Activated CD4-positive, alpha-beta T cell treated with anti-CD3 and anti-CD28 coated beads, Interleukin-2, amount 50 U/mL, for 4 hours (primary cell): ENCODE results near the gene CCDC12.

Source experiments
- DNase-seq, 2 experiments: peaks; one replicate each; pipeline ENCODE4 v3.0.0-alpha.2; 2020

Gene CCDC12

GRCh38 chr3:46954178-46954577 is 22.4 kb downstream of the CCDC12 start:
- no peak for DNase-seq

- no peak for DNase-seq
These were observed 23.1 kb downstream of the CCDC12 start for GRCh38 chr3:46953234-46954010.

- no peak for DNase-seq
These were observed 23.7 kb downstream of the CCDC12 start for GRCh38 chr3:46952813-46953212.

- DNase-seq: no peak
These were observed 25.8 kb downstream of the CCDC12 start for GRCh38 chr3:46950650-46951241.

GRCh38 chr3:46950177-46950576 is 26.4 kb downstream of the CCDC12 start:
- DNase-seq: no peak

GRCh38 chr3:46948830-46949671 is 27.5 kb downstream of the CCDC12 start:
- DNase-seq: no peak

- peak; percentile 61 to 63 for DNase-seq
These were observed 28.4 kb downstream of the CCDC12 start for GRCh38 chr3:46947981-46948791.

- DNase-seq: no peak
These were observed 29.0 kb downstream of the CCDC12 start for GRCh38 chr3:46947546-46947901.

GRCh38 chr3:46946856-46947545 is 29.5 kb downstream of the CCDC12 start:
- DNase-seq: peak; percentile 51 to 60

- no peak for DNase-seq
These were observed 30.1 kb downstream of the CCDC12 start for GRCh38 chr3:46946416-46946815.

- no peak for DNase-seq
These were observed 32.4 kb downstream of the CCDC12 start for GRCh38 chr3:46944191-46944590.

- no peak for DNase-seq
These were observed 33.0 kb downstream of the CCDC12 start for GRCh38 chr3:46943237-46944187.

GRCh38 chr3:46942481-46943236 is 33.9 kb downstream of the CCDC12 start:
- DNase-seq: no peak

GRCh38 chr3:46942076-46942475 is 34.5 kb downstream of the CCDC12 start:
- DNase-seq: no peak

- DNase-seq: no peak
These were observed 36.7 kb downstream of the CCDC12 start for GRCh38 chr3:46939578-46940445.

- DNase-seq: no peak
These were observed 38.4 kb downstream of the CCDC12 start for GRCh38 chr3:46938118-46938517.

- no peak for DNase-seq
These were observed 39.8 kb downstream of the CCDC12 start for GRCh38 chr3:46936733-46937250.

GRCh38 chr3:46935989-46936558 is 40.5 kb downstream of the CCDC12 start:
- no peak for DNase-seq
